ENCODE data around the gene HPGD. TPM values are rescaled to one million over a fixed set of nuclear protein-coding genes. Genes with fewer than 3 reads are reported as not detected.

The HPGD gene
- total and polyA plus RNA-seq, 12 donors = 3.6 to 443 (median 18.4) TPM

GRCh38 chr4:174532445-174532844 lies 10.2 kb upstream of the HPGD start:
- no peak overlapping the region for H3K27ac ChIP-seq
- no peaks in the 10 kb centered on the region for H3K4me1 ChIP-seq (replicated peaks in 1 of 2)
- no peak for DNase-seq
- no peak overlapping the region for H3K4me3 ChIP-seq
- TF ChIP-seq POLR2A (IDR thresholded peaks at IDR 0.05) = no peak
- TF ChIP-seq CTCF (IDR thresholded peaks at IDR 0.05) = no peak
- H3K9me3 ChIP-seq (replicated peaks in 1 of 3) = no peaks in the 10 kb centered on the region
- H3K36me3 ChIP-seq (replicated peaks in 1 of 2) = no peaks in the 10 kb centered on the region
- H3K27me3 ChIP-seq = no peaks in the 10 kb centered on the region
- intact Hi-C loops (cut with DNase I) = no loop called here

DNA sequence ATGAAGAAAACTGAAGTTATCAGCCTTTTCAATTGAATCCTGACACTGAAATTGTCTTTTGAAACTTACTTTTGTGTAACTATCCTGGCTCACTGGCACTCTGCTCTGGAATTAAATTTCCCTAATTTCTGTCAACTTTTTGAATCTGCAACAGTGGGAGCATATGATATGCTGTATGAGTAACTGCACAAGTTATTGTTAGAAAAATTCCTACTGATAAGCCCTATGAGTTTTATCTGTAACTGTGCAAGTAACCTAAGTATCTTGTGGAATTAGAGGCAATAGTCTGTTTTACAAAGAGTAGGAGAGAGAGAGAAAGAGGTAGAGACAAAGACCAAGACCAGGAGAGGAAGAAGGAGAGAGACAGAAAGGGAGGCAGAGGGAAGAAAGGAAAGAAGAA lies 9.2 kb upstream of the HPGD start:
- H3K27me3 ChIP-seq = no peaks in the 10 kb centered on the region
- no peaks in the 10 kb centered on the region for H3K9me3 ChIP-seq (replicated peaks in 1 of 3)
- intact Hi-C loops (cut with DNase I) = no loop called here
- DNase-seq = no peak
- no peaks in the 10 kb centered on the region for H3K36me3 ChIP-seq (replicated peaks in 1 of 2)
- no peak overlapping the region for H3K4me3 ChIP-seq
- H3K4me1 ChIP-seq (replicated peaks in 1 of 2) = no peaks in the 10 kb centered on the region
- no peak for TF ChIP-seq CTCF (IDR thresholded peaks at IDR 0.05)
- TF ChIP-seq POLR2A (IDR thresholded peaks at IDR 0.05) = no peak
- no peak overlapping the region for H3K27ac ChIP-seq

GRCh38 chr4:174528226-174528625 lies 5.9 kb upstream of the HPGD start:
- Histone ChIP-seq H3K4me1 (replicated peaks in 1 of 2) (peaks cover 0 to 11% of the 10 kb centered on the region in 2 donors), H3K36me3 (replicated peaks in 1 of 2) (no peaks in the 10 kb centered on the region), H3K9me3 (replicated peaks in 1 of 3) (no peaks in the 10 kb centered on the region), H3K4me3 (no peak overlapping the region), H3K27ac (no peak overlapping the region), H3K27me3 (no peaks in the 10 kb centered on the region)
- intact Hi-C loops (cut with DNase I) = no loop called here
- 68 to 82% (median 74%) methylated on average over 1 of the region's 1 CpG for WGBS, 4 donors
- TF ChIP-seq CTCF (IDR thresholded peaks at IDR 0.05) (no peak), POLR2A (IDR thresholded peaks at IDR 0.05) (no peak)
- no peak for DNase-seq

DNA sequence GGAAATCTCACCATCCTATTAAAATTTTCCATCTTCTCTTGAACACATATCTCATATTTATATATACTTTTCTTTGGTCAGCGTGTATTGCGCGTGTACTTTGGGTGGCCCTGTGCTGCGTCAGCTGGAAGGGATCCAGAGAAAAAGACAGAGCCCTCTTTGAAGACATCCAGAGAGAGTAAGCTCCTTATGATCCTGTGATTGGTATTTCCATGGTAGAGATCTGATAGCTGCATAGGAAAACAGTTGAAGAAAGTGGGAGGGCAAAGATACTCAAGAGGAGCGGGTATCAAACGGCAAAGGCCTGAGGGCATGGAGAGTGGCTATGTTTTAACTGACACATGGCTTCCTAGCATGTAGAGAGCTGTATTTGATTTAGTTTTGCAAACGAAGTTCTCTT lies 4.4 kb upstream of the HPGD start:
- TF ChIP-seq POLR2A (IDR thresholded peaks at IDR 0.05) (no peak), CTCF (IDR thresholded peaks at IDR 0.05) (no peak)
- Histone ChIP-seq H3K9me3 (replicated peaks in 1 of 3) (no peaks in the 10 kb centered on the region), H3K27me3 (no peaks in the 10 kb centered on the region), H3K4me3 (no peak overlapping the region), H3K36me3 (replicated peaks in 1 of 2) (no peaks in the 10 kb centered on the region), H3K4me1 (replicated peaks in 1 of 2) (peaks cover 2 to 19% of the 10 kb centered on the region in 2 donors), H3K27ac (no peak overlapping the region)
- DNase-seq = no peak
- 84 to 89% (median 86%) methylated on average over 7 of the region's 7 CpGs for WGBS, 4 donors
- intact Hi-C loops (cut with DNase I) = no loop called here
